HG03571 (cell line): ENCODE data around the gene GOSR2.

Experiments
- ATAC-seq: cut with Tn5 transposase; IDR thresholded peaks from one replicate; pipeline ENCODE4 v1.9.1; 2021; ENCODE audit not compliant: unreplicated experiment

Gene GOSR2

DNA sequence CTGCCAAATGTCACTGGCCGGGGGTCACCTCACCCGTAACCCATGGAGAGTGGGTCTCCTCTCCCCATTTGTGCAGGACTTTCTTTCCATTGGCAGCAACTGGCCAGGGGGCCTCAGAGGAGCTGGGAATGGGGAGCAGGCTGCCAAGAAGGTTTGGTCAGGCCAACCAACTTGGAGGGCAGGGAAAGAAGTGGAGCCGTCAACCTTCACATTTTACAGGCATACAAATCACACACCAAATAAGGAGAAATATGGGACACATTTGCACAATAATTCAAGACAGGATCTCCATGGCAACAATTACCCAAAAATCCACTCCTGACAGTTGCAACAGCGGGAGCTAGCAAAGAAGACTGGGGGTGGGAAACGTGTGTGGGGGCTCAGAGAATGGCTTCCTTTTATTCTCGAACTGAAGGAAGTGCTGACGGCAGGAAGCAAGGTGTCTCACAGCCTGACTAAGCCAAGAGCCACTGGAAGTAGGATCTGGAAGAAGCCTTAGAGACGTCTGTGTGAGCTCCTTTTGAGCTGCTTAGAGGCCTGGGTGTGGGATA lies 35.2 kb downstream of the GOSR2 start:
- ATAC-seq: no peak

DNA sequence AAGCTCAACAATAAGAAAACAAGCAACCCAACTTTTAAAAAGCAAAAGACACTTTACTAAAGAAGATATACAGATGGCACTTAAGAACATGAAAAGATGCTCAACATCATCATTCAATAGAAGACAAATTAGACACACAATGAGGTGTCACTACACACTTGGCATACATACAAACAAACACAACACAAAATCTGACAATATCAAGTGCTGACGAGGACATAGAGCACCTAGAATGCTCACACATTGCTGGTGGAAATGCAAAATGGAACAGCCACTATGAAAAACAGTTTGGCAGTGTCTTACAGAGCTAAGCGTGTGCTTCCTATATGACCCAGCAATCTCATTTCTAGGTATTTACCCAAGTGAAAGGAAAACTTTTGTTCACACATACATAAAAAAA lies 37.2 kb downstream of the GOSR2 start:
- no peak for ATAC-seq

DNA sequence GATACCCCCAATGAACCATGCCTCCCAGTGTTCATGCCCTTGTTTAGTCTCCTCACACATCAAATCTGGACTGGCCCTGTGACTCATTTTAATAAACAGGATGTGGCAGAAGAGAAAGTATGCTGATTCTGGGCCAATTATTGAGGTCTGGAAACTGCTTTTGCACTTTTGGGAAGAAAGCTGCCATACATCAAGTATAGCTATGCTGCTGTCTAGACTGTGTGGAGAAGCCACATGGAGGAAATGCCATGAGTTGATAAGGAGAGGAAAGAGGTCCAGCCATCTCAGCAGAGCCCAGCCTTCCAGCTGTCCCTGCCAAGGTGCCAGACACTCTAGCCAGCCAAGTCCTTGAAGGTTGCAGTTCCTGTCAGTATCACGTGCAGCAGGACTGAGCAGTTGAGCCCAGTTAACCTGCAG lies 39.4 kb downstream of the GOSR2 start:
- no peak for ATAC-seq

DNA sequence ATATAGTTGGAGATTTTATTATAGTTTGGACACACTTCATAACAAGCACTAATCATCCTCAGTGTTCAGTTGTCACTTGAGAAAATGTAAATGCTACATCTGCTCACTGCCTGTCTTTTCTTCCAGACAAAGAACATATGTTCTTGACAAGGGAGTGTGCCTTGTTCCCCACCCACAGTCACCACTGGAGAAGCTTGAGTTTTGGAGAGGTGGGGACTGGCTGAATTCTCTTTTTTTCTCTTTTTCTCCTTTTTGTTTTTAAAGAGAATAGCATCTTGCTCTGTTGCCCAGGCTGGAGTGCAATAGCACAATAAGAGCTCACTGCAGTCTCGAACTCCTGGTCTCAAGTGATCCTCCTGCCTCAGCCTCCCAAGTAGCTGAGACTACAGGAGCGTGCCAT lies 40.6 kb downstream of the GOSR2 start:
- ATAC-seq: no peak

DNA sequence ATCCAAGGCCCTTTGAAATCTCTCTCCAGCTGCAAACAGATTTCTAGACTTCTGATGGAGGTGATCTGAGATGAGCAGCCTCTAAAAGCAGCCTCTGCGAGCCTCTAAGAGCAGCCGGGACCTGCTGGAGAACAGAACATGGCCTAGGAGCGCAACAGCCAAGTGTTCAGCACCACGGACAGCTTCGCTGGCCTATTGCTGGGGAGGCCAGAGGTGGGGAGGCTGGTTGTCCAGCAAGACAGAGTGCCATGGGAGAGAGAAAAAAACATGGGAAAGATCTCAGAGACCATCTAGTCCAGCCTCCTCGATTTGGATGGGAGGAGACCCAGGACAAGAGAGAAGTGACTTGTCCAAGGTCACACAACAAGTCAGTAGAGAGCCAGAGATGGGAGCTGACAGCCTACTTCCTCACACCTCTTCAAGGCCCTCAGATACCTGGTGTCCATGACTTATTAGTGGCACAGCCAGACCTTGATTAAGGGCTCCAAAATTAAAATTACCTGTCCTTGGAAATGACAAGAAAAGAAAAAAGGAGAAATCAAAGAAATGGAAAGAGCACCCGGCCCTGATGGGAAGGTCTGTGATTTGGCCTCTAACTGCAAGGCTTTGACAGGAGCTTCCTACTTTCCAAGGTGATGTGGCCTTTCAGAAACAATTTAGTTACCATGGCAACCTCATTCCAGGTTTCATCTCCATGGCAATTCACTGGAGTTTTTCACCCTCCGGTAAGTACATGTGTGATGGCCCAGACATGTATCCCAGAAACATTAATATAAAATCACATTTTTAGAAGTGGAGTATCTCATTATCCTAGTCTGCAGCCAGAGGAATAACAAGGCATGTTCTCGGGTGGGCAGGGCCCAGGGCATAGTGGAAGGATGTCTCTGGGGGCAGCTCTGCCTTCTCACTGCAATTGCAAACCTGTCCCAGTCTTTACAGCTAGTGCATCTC lies 41.6 kb downstream of the GOSR2 start:
- no peak for ATAC-seq

DNA sequence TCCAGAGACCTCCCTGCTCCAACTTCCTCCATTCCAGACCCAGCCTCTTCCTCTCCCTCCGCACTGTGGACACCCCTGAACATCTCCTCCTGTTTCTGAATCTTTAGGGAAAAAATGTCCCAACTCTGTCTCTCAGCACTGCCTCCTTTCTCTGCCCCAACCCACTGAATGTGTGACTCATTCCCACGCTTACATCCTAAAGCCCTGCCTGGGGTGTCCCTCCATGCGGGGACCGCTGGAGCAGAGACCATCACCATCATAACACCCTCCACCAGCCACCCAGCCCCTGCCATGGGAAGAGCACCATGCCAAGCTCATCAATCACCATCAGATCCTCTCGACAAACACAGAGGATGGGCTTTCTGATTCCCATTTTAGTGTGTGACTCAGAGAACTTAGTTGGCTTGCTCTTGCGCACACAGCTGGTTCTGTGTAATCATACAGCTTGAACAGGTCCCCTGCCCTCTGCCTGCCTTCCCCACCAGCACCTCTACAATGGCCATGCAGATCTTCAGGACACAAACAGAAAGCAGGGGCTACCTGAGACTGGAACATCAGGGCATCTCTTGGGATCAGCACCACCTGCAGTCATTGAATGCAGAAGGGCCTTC lies 45.4 kb downstream of the GOSR2 start:
- no peak for ATAC-seq

DNA sequence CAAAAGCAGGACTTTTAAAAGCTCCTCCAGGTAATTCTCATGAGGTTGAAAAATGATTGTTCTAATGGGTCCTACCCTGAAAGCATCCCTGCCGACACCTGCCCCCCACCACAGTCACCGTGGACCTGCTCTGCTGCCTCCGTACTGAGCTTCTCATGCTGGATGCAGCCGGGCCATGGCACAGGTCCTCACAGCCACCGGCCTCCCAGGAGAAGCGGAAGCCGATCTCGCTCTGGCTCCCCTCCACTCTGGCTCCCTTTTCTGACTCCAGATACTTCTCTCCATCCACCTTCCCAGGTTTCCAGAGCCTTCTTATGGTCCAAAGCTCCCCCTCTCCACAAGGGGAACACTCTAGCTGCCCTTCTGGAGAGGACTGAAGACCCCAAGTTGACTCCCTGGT lies 45.9 kb downstream of the GOSR2 start:
- ATAC-seq: no peak

DNA sequence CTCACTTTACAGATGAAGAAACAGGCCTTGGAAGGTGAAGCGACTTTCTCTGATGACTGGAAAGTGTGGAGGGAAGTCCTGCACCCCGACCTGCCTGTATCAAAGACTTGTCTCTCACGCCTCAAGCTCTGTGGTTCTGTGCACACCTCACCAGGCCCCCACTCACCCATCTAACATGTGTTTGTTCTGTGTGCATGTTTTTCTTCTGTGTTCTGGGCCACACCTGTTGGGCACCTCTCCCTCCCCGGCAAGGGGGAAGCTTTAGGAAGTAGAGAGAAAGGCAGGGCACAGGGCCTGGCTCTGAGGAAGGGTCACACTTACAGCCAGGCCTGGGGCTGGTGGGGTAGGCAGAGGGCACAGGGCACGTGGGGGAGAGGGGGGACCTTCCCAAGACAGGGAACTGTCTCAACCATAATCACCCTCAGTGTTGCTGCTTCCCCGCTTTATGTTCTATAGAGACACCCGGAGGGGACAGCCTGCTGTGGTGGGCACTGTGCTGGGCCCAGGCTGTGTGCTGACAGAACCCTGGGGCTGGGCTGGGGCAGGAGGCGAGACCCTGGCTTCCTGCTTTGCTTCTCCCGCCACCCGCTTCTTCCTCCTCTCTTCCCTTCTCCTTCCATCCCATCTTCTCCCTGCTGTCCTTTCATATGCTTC lies 48.8 kb downstream of the GOSR2 start:
- ATAC-seq: no peak

DNA sequence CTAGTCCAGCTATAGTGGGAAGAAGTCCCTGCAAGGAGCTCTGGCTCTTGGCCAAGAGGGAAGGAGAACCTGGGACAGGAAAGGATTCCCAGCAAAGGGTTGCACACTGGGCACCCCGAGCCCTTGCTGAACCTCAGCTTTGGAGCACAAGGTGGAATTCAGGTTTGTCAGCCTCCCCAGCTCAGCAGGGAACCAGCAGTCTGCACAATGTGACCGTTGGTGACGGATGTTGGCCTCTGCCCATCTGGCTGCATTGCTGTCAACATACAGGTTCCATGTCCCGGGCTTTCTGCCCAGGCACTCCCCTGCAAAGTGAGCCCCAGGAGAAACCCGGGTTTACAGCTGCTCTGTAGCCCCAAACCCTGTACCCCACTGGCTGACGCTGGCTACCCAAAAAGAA lies 49.4 kb downstream of the GOSR2 start:
- no peak for ATAC-seq

DNA sequence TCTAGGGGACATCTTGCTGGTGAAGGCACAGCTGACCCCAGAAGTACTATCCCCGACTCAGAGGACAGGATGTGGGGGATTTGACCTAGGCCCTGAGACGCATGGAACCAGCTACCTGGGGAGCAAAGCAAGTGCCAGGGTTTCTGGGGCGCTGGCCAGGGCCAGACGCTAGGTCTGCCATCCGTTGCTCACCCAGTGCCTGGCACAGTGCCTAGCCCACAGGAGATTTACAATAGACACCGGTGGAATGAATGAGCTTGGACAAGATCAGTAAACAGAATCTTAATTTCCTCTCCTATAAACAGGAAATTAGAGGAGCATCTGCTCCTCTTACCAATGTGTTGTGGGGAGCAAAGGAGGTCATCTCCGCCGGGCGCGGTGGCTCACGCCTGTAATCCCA lies 51.1 kb downstream of the GOSR2 start:
- ATAC-seq: no peak

DNA sequence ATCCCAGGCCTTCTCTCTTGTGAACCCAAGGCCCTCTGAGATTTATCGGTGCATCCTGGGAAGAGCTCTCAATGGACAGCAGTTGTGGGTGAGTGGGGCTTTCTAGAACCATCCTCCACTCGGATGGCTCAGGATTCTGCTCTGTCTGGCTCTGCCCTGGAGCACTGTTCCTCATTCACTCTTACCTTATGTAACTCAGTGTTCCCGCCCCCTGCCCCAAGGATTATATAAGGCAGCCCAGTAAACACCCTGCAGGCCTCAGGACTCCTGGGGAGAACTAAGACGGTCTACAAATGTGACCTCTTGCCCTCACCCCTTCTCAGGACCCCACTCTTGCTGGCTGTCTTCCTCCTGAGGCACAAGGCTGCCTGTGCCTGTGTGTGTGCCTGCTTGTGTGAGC lies 52.3 kb downstream of the GOSR2 start:
- ATAC-seq: no peak

DNA sequence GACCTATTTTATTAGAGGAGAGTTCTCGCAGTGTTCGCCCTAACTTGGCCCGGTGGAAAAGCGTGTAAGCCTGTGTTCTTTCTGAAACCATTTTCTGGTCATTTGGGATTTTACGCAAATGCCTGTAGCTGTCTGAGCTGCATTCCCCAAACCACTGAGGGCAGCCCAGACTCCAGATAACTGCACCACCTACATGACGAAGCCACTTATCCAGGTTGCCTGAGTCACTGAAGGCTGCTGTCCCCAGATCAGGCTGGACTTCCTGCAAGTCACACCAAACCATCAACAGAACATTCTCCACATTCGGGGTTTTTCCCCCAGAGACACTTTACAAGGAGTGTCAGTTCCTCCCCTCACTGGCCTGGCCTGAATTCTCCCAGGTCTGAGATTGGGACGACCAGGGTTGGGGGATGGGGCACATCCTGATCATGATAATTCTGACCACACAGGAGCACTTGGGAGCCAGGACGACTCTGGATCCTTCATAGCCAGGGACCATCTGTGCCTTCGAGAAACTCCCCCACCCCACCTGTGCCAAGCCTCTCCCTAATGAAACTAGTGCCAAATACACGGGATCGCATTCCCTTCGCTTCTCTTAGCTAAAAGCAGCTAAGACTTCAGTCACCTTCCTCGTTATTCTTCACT lies 53.8 kb downstream of the GOSR2 start:
- ATAC-seq: no peak

DNA sequence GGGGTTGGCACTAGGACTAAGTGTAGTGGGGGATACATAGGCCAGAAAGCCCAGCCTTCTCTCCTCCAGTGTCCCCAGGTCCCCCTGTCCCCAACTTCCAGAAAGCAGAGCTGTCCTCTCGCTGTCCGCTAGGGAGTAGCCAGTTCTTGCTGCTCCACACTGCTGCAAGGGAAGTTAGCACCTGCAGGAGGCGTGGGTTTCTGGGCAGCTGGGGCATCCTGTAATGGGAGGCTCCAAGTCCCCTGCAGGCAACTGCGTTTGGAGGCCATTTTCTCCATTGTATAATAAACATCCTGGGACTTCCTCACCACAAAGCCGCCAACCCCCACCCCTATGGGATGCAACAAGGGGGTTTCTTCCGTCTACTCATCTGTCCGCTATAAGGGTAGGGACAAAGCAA lies 54.4 kb downstream of the GOSR2 start:
- no peak for ATAC-seq

DNA sequence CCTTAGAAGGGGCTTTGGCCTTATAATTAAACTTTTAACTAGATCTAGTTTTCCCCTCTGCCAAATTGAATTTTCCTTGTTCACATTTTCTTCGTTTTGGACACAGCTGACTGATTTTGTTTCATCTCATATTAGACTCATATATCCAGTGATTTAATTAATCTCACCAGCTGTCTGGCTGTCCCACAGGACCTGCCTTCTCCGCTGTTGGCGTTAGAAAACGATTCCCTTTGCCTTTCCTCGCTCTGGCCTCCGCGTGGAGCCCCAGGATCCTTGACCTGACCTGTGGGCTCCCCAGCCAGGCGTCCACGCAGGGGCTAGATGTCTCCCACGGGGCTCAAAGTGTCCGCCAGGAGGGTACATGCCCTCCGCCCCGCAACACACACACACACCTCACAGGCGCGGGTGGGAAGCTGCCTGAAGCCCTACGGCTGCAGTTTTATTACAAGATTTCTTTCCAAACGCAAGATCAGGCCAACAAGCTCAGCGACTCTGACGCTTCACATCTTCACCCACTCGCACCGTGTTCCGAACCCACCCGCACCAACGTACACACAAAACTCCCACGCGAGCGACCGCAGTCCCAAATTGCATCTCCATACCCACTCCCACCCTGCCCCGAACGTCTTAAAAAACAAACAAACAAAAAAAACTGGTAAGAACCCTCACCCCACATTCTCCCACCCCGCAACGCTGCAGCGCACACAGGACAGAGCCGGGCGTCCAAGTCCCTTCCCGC lies 55.0 kb downstream of the GOSR2 start:
- no peak for ATAC-seq

DNA sequence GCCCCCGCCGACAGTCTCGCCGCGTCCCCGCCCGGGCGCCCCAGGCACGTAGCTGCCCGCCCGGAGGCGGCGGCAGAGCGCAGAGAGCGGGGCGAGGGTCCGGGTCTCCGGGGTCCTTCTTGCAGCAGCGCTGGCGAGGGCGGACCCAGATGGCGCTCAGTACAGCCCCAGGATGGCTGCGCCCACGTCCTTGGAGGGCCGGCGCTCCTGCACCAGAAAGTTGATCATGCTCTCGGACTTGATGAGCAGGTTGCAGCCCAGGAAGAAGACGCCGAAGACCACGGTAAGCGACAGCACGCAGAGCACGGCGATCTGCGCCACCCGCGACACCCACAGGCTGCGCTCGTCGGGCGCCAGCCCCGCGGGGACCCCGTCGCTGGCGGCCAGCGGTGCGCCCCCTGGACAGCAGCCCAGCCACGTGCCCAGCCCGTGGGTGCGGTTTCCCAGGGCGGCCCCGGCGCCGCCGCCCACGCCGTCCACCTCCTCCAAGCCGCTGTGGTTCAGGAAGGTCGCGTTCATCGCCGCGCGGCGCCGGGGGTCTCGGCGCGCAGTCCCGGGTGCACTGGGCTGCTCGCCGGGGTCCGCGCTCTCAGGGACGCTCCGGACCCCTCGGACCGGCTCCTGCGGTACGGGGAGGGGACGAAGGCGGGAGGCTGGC lies 55.7 kb downstream of the GOSR2 start:
- no peak for ATAC-seq

DNA sequence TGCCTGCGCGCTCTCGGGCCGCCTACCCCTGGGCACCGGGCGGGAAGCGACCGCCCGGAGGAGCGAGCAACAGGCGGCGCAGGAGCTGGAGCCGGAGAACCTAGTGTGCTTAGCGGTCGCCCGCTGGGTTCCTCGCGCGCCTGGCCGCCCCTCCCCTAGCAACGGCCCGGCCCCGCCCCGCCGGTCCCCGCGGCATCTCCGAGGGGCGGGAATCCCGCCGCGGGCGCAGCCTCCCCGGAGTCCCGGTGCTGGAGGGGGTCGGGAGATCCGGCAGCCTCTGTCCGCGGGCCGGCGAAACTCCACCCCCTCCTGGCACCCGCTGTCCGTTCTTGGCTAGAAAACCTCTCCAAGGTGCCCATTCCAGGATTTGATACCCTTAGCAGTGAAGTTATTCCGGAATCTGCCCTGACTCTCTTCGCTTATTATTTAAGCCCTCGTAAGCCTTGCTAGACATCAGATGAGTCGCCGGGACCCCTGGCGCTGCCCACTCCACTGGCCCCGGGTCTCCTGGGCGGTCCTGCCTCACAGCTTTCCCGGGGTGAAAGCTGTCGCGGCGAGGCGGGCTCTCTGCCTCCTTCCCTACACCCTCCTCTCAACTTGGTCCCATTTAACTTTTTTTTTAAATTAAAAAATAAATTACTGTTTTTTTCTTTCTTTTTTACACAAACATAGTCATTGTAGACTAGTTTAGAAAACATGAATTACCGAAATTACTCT lies 56.3 kb downstream of the GOSR2 start, which contains the start of gene RPRML:
TSS of gene RPRML (minus strand) at position 107 of the 717 bp plus-strand sequence. CDS start 246 bp downstream, outside the sequence.
- ATAC-seq: no peak

DNA sequence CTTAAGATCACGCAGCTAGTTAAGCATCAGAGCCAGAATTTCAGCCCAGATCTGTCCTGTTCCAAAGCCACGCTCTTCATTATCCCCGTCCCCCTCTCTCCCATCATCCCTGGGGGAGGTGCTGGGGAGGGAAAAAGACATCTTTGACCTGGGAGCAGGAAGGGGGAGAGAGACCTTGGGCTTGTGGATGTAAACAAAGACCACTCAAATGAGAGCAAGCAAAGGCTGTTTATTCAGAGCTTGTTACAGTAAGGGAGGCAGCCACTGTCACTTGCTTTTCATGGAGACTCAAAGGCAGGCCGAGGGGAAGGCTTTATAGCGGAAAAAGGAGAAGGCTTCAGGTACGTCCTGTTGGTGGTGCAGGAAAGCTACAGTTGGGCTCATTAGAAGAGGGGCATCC lies 59.6 kb downstream of the GOSR2 start:
- no peak for ATAC-seq

DNA sequence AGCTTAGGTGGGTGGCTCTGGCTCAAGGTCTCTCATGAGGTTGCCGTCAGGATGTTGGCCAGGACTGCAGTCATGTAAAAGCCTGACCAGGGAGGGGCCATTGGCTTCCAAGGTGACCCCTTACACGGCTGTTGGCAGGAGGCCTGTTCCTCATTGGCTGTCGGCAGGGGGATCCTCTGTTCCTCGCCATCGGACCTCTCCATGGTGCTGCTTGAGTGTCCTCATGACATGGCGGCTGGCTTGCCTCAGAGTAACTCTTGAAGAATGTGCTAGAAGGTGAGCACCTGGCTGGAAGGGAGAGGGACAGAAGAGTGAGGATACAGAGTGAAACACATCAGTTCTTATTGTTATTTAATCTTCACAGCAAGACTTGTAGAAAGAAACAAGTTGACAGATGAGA lies 60.8 kb downstream of the GOSR2 start:
- no peak for ATAC-seq

DNA sequence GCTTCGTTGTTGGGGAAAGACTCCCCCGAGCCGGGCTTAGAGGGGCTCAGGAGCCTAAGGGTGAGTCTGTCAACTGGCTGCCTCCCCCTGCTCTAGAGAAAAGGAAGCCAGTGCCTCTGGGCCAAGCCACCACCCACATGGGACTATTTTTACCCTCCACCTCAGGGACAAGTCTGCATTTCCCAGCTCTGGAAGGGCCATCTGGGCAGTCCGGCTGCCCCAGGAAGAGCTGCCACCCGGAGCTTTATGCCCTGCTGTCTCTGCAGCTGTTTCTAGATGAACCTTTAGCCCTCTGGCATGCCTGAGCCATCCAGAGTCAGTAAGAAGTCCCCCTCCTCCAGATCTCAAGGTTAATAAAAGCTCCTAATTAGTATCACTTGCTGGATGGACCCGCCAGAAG lies 61.4 kb downstream of the GOSR2 start:
- no peak for ATAC-seq
